ENCODE data around the gene ARHGEF6.

The ARHGEF6 gene

GRCh38 chrX:136646602-136647239 lies 134.0 kb downstream of the ARHGEF6 start:
- DNase-seq (ENCODE audit: low read depth in 2 of 2), result peak in 1 of 2 donors; percentile 29

GRCh38 chrX:136643243-136643642 lies 137.5 kb downstream of the ARHGEF6 start:
- no peak for DNase-seq (ENCODE audit: low read depth in 2 of 2)

GRCh38 chrX:136639506-136640176 lies 141.1 kb downstream of the ARHGEF6 start:
- DNase-seq (ENCODE audit: low read depth in 2 of 2), result no peak

GRCh38 chrX:136636121-136636520 lies 144.6 kb downstream of the ARHGEF6 start:
- no peak for DNase-seq (ENCODE audit: low read depth in 2 of 2)

DNA sequence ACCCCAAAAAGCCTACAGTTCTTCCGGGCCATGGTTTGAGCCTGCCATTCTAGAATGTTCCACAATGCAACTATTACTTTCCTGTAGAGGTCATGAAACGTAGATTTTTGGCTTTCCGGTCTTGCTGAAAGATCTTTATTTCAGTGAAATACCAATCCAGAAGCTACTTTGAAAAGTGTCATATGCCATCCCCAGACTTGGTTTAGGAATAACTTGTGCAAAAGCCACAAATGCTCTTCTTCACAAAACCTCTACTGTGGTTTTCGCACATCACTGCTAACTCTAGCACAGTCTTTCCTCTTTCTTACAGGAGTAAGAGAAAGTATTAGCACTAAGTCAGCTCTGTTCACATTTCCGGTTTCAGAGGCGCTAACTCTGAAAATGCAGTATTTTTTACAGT lies 145.5 kb downstream of the ARHGEF6 start:
- DNase-seq (ENCODE audit: low read depth in 2 of 2), result no peak

DNA sequence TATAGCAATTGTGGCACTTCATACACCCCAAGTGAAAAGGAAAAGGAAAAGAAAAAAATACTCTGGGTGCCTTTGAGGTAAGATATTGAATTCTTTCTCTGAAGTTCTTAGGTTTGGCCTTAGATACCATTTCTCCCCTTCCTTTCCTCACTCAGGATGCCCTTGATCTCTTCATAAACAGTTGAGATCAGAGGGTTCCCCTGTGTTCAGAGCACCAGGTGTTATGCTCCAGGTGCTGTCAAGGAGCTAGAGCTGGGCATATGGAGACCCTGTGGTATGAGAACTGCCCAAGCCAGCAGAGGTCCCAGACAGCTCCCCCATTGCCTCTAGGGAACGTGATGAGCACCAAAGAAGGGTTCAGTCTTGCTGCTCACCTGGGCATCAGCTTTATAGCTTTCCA lies 149.9 kb downstream of the ARHGEF6 start:
- no peak for DNase-seq (ENCODE audit: low read depth in 2 of 2)

- DNase-seq (ENCODE audit: low read depth in 2 of 2), result no peak
Observed at GRCh38 chrX:136629084-136629750, 151.5 kb downstream of the ARHGEF6 start.

DNA sequence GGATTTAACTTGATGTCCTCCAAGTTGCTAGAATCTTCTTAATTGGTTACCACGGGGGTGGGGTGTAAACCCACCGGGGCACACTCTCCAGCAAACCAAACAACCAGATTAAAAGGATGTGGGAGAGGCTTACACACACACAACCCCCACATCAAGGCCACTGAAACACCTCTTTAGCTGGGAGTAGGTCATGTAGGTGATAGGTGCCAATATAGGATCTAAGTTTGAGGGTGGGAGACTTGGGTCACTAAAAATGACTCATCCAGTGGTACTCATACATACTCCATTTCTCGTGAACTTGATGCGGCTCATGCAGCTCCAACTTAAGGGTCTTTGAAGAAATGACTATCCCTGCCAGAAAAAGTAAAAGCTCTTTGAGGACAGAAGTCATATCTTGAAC lies 153.3 kb downstream of the ARHGEF6 start:
- no peak for DNase-seq (ENCODE audit: low read depth in 2 of 2)

DNA sequence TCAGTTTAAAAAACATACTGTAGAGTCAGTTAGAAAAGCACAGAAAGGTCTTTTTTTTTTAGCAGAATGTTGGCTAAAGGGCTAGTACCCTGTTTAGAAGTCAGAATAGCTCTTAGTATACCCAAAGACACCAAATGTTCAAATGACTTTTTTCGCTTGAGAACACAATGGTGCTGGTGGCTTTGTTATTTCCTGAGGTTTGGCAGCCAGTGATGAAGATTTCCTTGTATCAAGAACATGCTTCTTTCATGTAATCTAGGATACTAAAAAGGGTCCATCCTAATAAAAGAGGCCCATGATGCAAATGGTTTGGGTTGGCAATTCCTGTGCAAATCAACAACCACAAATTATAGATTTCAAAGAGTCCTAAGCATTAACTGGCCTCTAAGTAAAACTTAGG lies 153.8 kb downstream of the ARHGEF6 start:
- DNase-seq (ENCODE audit: low read depth in 2 of 2), result no peak

DNA sequence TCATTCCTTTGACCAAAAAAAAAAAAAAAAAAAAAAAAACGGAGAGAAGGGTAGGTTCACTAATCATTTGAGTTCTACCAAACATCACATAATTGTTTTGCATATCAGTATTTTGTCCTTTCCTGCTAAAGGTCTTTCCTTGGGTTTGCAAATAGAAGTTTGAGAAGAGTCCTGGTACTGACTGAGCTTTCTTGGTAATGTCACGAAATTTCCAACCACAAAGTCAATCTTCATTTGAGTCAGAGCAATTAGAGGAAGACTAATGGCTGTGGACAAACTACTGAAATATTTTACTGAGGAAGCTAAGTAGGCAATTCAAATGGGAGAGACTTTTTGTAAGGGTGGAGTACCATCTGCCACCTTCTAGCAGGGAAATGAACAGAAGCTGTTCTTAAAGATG lies 154.5 kb downstream of the ARHGEF6 start:
- DNase-seq (ENCODE audit: low read depth in 2 of 2), result no peak

- DNase-seq (ENCODE audit: low read depth in 2 of 2), result no peak
Observed at GRCh38 chrX:136625246-136625645, 155.5 kb downstream of the ARHGEF6 start.

- no peak for DNase-seq (ENCODE audit: low read depth in 2 of 2)
Observed at GRCh38 chrX:136623396-136623795, 157.3 kb downstream of the ARHGEF6 start.

- DNase-seq (ENCODE audit: low read depth in 2 of 2), result no peak
Observed at GRCh38 chrX:136622568-136622967, 158.2 kb downstream of the ARHGEF6 start.

- no peak for DNase-seq (ENCODE audit: low read depth in 2 of 2)
Observed at GRCh38 chrX:136620780-136621179, 160.0 kb downstream of the ARHGEF6 start.

DNA sequence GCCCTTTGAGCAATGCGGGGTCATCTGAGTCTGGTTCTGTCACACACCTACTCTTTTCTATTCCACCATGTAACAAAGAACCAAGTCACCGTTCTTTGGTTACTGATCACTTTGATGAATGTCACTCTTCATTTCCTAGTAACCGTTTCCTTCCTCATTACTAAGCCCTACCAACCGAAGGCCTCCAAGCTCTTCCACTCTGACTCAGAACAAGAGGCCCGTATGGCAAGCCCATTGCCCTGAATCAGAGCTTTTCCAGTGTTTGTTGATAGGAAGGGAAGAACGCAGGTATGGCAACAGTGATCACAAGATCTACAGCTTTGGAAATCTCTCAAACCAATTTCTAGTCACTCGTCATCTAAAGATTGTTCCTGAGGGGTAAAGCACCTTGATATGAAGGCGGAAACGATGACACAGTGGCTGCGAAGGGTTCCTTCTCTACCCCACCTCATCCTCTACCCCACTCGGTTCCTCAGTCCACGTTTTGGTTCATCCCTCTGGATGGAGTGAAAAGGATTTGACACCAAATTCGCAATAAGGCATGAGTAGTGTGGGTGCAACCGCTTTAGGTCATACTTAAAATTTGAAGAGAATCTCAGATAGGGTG lies 160.7 kb downstream of the ARHGEF6 start:
- DNase-seq (ENCODE audit: low read depth in 2 of 2), result no peak

- DNase-seq (ENCODE audit: low read depth in 2 of 2), result no peak
Observed at GRCh38 chrX:136616987-136617685, 163.6 kb downstream of the ARHGEF6 start.
